ENCODE data around the gene WNT3. TPM values are rescaled to one million over a fixed set of nuclear protein-coding genes. Genes with fewer than 3 reads are reported as not detected.

Gene WNT3
- total and polyA plus RNA-seq, 2 of the 8 experiments (the other 6 are each of a cell fraction or from before 2014, with no cell fraction given), result 0.56 to 2.0 TPM

DNA sequence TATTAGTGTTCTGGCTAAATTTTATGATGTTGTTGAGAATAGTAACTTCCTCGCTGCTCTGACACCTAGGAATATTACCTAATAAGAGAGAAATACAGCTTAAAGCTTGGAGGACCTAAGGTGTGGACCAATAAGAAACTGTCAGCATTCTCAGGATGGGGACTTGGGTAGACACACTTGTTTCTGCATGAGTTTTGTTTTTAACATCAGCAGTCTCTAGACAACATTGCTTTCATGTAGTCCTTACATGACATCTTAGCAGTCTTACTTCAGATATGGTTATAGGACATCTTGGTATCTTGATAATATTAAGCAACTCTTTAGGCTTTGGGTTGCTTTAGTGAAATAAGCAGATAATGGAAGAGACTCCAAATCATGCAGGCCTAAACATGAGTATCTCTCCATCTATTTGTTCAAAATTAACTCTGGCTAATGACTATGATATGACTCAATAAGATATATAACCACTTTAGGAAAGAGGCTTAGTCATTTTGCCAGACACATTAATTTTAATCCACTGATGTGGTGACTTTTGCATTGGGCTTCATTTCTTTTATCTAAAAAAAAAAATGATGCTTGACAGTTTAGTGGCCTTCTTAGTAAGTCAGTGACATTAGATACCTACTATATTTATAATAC lies 84.5 kb downstream of the WNT3 start:
- Histone ChIP-seq H3K56ac (replicated peaks; ENCODE audit: insufficient read length, low read depth, low read length) (no peak overlapping the region), H4K20me1 (replicated peaks in 1 of 2; ENCODE audit: control insufficient read depth in 1 of 2, insufficient read depth in 2 of 2, low read length in 2 of 2) (no peaks in the 10 kb centered on the region), H3K9ac (replicated peaks in 1 of 4; ENCODE audit: extremely low read depth in 1 of 4, low read depth in 3 of 4, low read length in 3 of 4) (peak overlapping the region in 1 of 4 experiments; percentile 34; a peak in 1 of 7 replicates), H3K36me3 (ENCODE audit: control insufficient read depth in 2 of 4, insufficient read depth in 4 of 4, low read length in 3 of 4) (no peaks in the 10 kb centered on the region), H3K4ac (replicated peaks; ENCODE audit: insufficient read length, low read depth, low read length) (no peak overlapping the region), H3K79me1 (ENCODE audit: low read depth, low read length) (no peaks in the 10 kb centered on the region), H3K4me3 (ENCODE audit: extremely low read depth in 1 of 4, insufficient read depth in 2 of 4, low read depth in 3 of 4, low read length in 4 of 4) (no peak overlapping the region), H3K23me2 (ENCODE audit: low read depth, low read length) (no peaks in the 10 kb centered on the region), H2BK20ac (ENCODE audit: low read length) (no peak overlapping the region), H3K14ac (ENCODE audit: insufficient read length) (no peak overlapping the region), H2BK15ac (ENCODE audit: low read length) (no peak overlapping the region), H2BK5ac (ENCODE audit: low read depth, low read length) (no peak overlapping the region), H3K23ac (ENCODE audit: insufficient read length) (no peak overlapping the region), H3K4me1 (replicated peaks in 1 of 4; ENCODE audit: control insufficient read depth in 3 of 4, insufficient read depth in 4 of 4, low read length in 3 of 4) (peaks cover 2 to 14% (median 4%) of the 10 kb centered on the region in 4 experiments), H4K5ac (ENCODE audit: insufficient read length, low read depth, low read length) (no peak overlapping the region), H4K8ac (ENCODE audit: extremely low read depth, insufficient read depth, low read length) (no peak overlapping the region), H4K91ac (replicated peaks; ENCODE audit: insufficient read length, low read length) (no peak overlapping the region), H2AK5ac (ENCODE audit: low read depth, low read length) (no peak overlapping the region), H3K4me2 (ENCODE audit: insufficient read depth in 1 of 2, low read depth in 2 of 2, low read length in 2 of 2) (no peak overlapping the region), H3K79me2 (ENCODE audit: control insufficient read depth in 1 of 2, insufficient read depth in 2 of 2, low read length in 2 of 2) (no peaks in the 10 kb centered on the region), H2BK120ac (replicated peaks; ENCODE audit: low read depth, low read length) (no peak overlapping the region), H3K18ac (ENCODE audit: extremely low read depth, low read length) (no peak overlapping the region), H2AFZ (ENCODE audit: low read length) (no peak overlapping the region), H3K27ac (ENCODE audit: low read depth, low read length) (no peak overlapping the region), H3K9me3 (ENCODE audit: insufficient read depth in 2 of 2, low read depth in 1 of 2, low read length in 1 of 2) (no peaks in the 10 kb centered on the region), H3K27me3 (replicated peaks in 1 of 4; ENCODE audit: control insufficient read depth in 3 of 4, extremely low read depth in 1 of 4, insufficient read depth in 3 of 4, low read length in 3 of 4) (no peaks in the 10 kb centered on the region), H2BK12ac (ENCODE audit: low read depth, low read length) (no peak overlapping the region)
- CTCF ChIA-PET (ENCODE audit: partially characterized antibody), result interaction anchor here (0.7 to 1.3 kb wide), 3 partner anchors 20 to 41 kb away, joined by 3 read pairs; no protein-coding TSS in a partner anchor
- POLR2A ChIA-PET (ENCODE audit: partially characterized antibody), result no interaction called here
- TF ChIP-seq KDM1A (IDR thresholded peaks at IDR 0.05; ENCODE audit: borderline replicate concordance, low read length) (no peak), SIX5 (IDR thresholded peaks at IDR 0.05; ENCODE audit: low read depth, low read length) (no peak)
- no peak for FAIRE-seq
- WGBS, 2 experiments (ENCODE audit: extremely low coverage in 1 of 2, insufficient coverage in 1 of 2, insufficient read length in 1 of 2, insufficient replicate concordance in 2 of 2, low coverage in 1 of 2, low lambda C conversion rate in 2 of 2, missing lambda C conversion rate in 1 of 2), result 90% methylated on average over 1 of the region's 1 CpG; no CpG with 5 or more reads in 1 of the 2 experiments
- no peak for DNase-seq (ENCODE audit: low read depth in 1 of 2, low spot score in 2 of 2)

All from H1 (cell line).